Iris pigment epithelial cell (primary cell): ENCODE measurements around the gene GMDS.
"Not testable (repeated sequence)": the region's sequence is repeated elsewhere in the genome, so short reads cannot be mapped to it uniquely, and the experiment has no call there.

ENCODE experiments used
- DNase-seq: peaks from one replicate; pipeline ENCODE4 v3.0.0-alpha.2; 2011; ENCODE audit warnings: low read depth

Gene GMDS

GRCh38 chr6:1858196-1858595 is 387.2 kb downstream of the GMDS start:
- DNase-seq, result no peak

GRCh38 chr6:1856381-1856780 is 389.0 kb downstream of the GMDS start:
- DNase-seq, result peak; percentile 83

GRCh38 chr6:1855890-1856289 is 389.5 kb downstream of the GMDS start:
- no peak for DNase-seq

GRCh38 chr6:1854296-1854695 is 391.1 kb downstream of the GMDS start:
- DNase-seq, result no peak

GRCh38 chr6:1853761-1854160 is 391.6 kb downstream of the GMDS start:
- DNase-seq, result no peak

GRCh38 chr6:1851681-1852456 is 393.5 kb downstream of the GMDS start:
- DNase-seq, result no peak

- DNase-seq, result peak; percentile 34
Observed at GRCh38 chr6:1850840-1851157, 394.6 kb downstream of the GMDS start.

GRCh38 chr6:1850121-1850839 is 395.1 kb downstream of the GMDS start:
- DNase-seq, result no peak

- no peak for DNase-seq
Observed at GRCh38 chr6:1849691-1850090, 395.7 kb downstream of the GMDS start.

GRCh38 chr6:1848752-1849151 is 396.7 kb downstream of the GMDS start:
- DNase-seq, result no peak

GRCh38 chr6:1846611-1847010 is 398.8 kb downstream of the GMDS start:
- no peak for DNase-seq

- DNase-seq, result not testable (repeated sequence)
Observed at GRCh38 chr6:1845543-1845942, 399.9 kb downstream of the GMDS start.

- no peak for DNase-seq
Observed at GRCh38 chr6:1842334-1842733, 403.1 kb downstream of the GMDS start.

GRCh38 chr6:1841136-1841535 is 404.3 kb downstream of the GMDS start:
- no peak for DNase-seq

GRCh38 chr6:1840491-1841121 is 404.8 kb downstream of the GMDS start:
- peak; percentile 42 for DNase-seq

GRCh38 chr6:1839361-1839760 is 406.0 kb downstream of the GMDS start:
- DNase-seq, result no peak

- peak; percentile 55 for DNase-seq
Observed at GRCh38 chr6:1838604-1839213, 406.7 kb downstream of the GMDS start.

GRCh38 chr6:1837826-1838225 is 407.6 kb downstream of the GMDS start:
- no peak for DNase-seq

GRCh38 chr6:1836690-1837089 is 408.7 kb downstream of the GMDS start:
- no peak for DNase-seq

- DNase-seq, result no peak
Observed at GRCh38 chr6:1834646-1835516, 410.5 kb downstream of the GMDS start.

- DNase-seq, result no peak
Observed at GRCh38 chr6:1834207-1834606, 411.2 kb downstream of the GMDS start.
